ENCODE data around the gene CRABP1.

The CRABP1 gene

GRCh38 chr15:78394981-78395616 is 54.9 kb downstream of the CRABP1 start:
- no CpG with 5 or more reads among the region's 13 CpGs for WGBS (ENCODE audit: extremely low coverage, insufficient coverage, insufficient read length)
- Histone ChIP-seq H3K23ac (ENCODE audit: low read length) (no peak overlapping the region), H4K91ac (ENCODE audit: low read depth, low read length) (no peak overlapping the region), H4K12ac (ENCODE audit: low read depth, low read length) (no peak overlapping the region), H3K14ac (ENCODE audit: low read length) (no peak overlapping the region), H3K27me3 (ENCODE audit: insufficient read depth, low read length) (no peaks in the 10 kb centered on the region), H3K4ac (ENCODE audit: low read depth, low read length) (no peak overlapping the region), H3K79me1 (ENCODE audit: low read length) (no peaks in the 10 kb centered on the region), H2BK5ac (ENCODE audit: low read depth, low read length, poor library complexity) (no peak overlapping the region), H2AK5ac (ENCODE audit: low read length) (no peak overlapping the region), H2AFZ (ENCODE audit: insufficient read depth, low read length, poor library complexity) (no peak overlapping the region), H2BK12ac (ENCODE audit: low read length) (no peak overlapping the region), H3K4me2 (ENCODE audit: low read length) (no peak overlapping the region), H3K9ac (ENCODE audit: low read length) (no peak overlapping the region), H3K9me3 (ENCODE audit: insufficient read depth, low read depth, low read length) (peaks cover 2% of the 10 kb centered on the region), H4K8ac (ENCODE audit: low read depth, low read length) (no peak overlapping the region), H3K27ac (ENCODE audit: low read depth, low read length) (no peak overlapping the region), H3K36me3 (ENCODE audit: control insufficient read depth in 1 of 2, insufficient read depth in 2 of 2, low read length in 2 of 2) (no peaks in the 10 kb centered on the region), H3K79me2 (ENCODE audit: control insufficient read depth, insufficient read depth, low read length, poor library complexity) (no peaks in the 10 kb centered on the region), H2BK120ac (ENCODE audit: insufficient read depth, low read length, poor library complexity) (no peak overlapping the region), H3K4me3 (ENCODE audit: low read depth, low read length) (no peak overlapping the region), H3K4me1 (ENCODE audit: control insufficient read depth in 1 of 2, insufficient read depth in 2 of 2, low read length in 2 of 2) (no peaks in the 10 kb centered on the region), H3K18ac (ENCODE audit: low read length) (no peak overlapping the region)
- no peak for DNase-seq

- no peaks in the 10 kb centered on the region for H3K79me2 ChIP-seq (ENCODE audit: control insufficient read depth, insufficient read depth, low read length, poor library complexity)
- H2AK5ac ChIP-seq (ENCODE audit: low read length), result no peak overlapping the region
- H3K9me3 ChIP-seq (ENCODE audit: insufficient read depth, low read depth, low read length), result no peaks in the 10 kb centered on the region
Observed at GRCh38 chr15:78396186-78396814, 56.1 kb downstream of the CRABP1 start.

GRCh38 chr15:78396976-78397375 is 56.8 kb downstream of the CRABP1 start:
- no peaks in the 10 kb centered on the region for H3K36me3 ChIP-seq (ENCODE audit: control insufficient read depth in 1 of 2, insufficient read depth in 2 of 2, low read length in 2 of 2)
- no peak overlapping the region for H2BK120ac ChIP-seq (ENCODE audit: insufficient read depth, low read length, poor library complexity)
- H2BK12ac ChIP-seq (ENCODE audit: low read length), result no peak overlapping the region
- no peak overlapping the region for H3K14ac ChIP-seq (ENCODE audit: low read length)
- H3K27ac ChIP-seq (ENCODE audit: low read depth, low read length), result no peak overlapping the region
- H3K23ac ChIP-seq (ENCODE audit: low read length), result no peak overlapping the region
- no peak overlapping the region for H4K12ac ChIP-seq (ENCODE audit: low read depth, low read length)
- H3K4me1 ChIP-seq (ENCODE audit: control insufficient read depth in 1 of 2, insufficient read depth in 2 of 2, low read length in 2 of 2), result no peaks in the 10 kb centered on the region
- H3K4me2 ChIP-seq (ENCODE audit: low read length), result no peak overlapping the region
- H3K4me3 ChIP-seq (ENCODE audit: low read depth, low read length), result no peak overlapping the region
- no CpG with 5 or more reads among the region's 9 CpGs for WGBS (ENCODE audit: extremely low coverage, insufficient coverage, insufficient read length)
- no peak overlapping the region for H2AK5ac ChIP-seq (ENCODE audit: low read length)
- H4K91ac ChIP-seq (ENCODE audit: low read depth, low read length), result no peak overlapping the region
- no peak overlapping the region for H3K18ac ChIP-seq (ENCODE audit: low read length)
- H3K79me2 ChIP-seq (ENCODE audit: control insufficient read depth, insufficient read depth, low read length, poor library complexity), result no peaks in the 10 kb centered on the region
- no peaks in the 10 kb centered on the region for H3K27me3 ChIP-seq (ENCODE audit: insufficient read depth, low read length)
- H3K9me3 ChIP-seq (ENCODE audit: insufficient read depth, low read depth, low read length), result no peaks in the 10 kb centered on the region
- no peaks in the 10 kb centered on the region for H3K79me1 ChIP-seq (ENCODE audit: low read length)
- H3K9ac ChIP-seq (ENCODE audit: low read length), result no peak overlapping the region
- peak in 1 of 2 donors; percentile 23 for DNase-seq
- no peak overlapping the region for H4K8ac ChIP-seq (ENCODE audit: low read depth, low read length)
- H2AFZ ChIP-seq (ENCODE audit: insufficient read depth, low read length, poor library complexity), result no peak overlapping the region
- H2BK5ac ChIP-seq (ENCODE audit: low read depth, low read length, poor library complexity), result no peak overlapping the region
- no peak overlapping the region for H3K4ac ChIP-seq (ENCODE audit: low read depth, low read length)

More at GRCh38 chr15:78396186-78396814, 56.1 kb downstream of the CRABP1 start:
- H4K12ac ChIP-seq (ENCODE audit: low read depth, low read length), result no peak overlapping the region
- no peaks in the 10 kb centered on the region for H3K79me1 ChIP-seq (ENCODE audit: low read length)
- no peak overlapping the region for H3K14ac ChIP-seq (ENCODE audit: low read length)
- no peak overlapping the region for H3K18ac ChIP-seq (ENCODE audit: low read length)
- WGBS (ENCODE audit: extremely low coverage, insufficient coverage, insufficient read length), result no CpG with 5 or more reads among the region's 9 CpGs
- H3K4me1 ChIP-seq (ENCODE audit: control insufficient read depth in 1 of 2, insufficient read depth in 2 of 2, low read length in 2 of 2), result no peaks in the 10 kb centered on the region
- H3K4ac ChIP-seq (ENCODE audit: low read depth, low read length), result no peak overlapping the region
- H2BK12ac ChIP-seq (ENCODE audit: low read length), result no peak overlapping the region
- no peak for DNase-seq
- no peak overlapping the region for H3K9ac ChIP-seq (ENCODE audit: low read length)
- H3K23ac ChIP-seq (ENCODE audit: low read length), result no peak overlapping the region
- no peaks in the 10 kb centered on the region for H3K36me3 ChIP-seq (ENCODE audit: control insufficient read depth in 1 of 2, insufficient read depth in 2 of 2, low read length in 2 of 2)
- no peak overlapping the region for H2AFZ ChIP-seq (ENCODE audit: insufficient read depth, low read length, poor library complexity)
- H4K91ac ChIP-seq (ENCODE audit: low read depth, low read length), result no peak overlapping the region
- H4K8ac ChIP-seq (ENCODE audit: low read depth, low read length), result no peak overlapping the region
- no peak overlapping the region for H3K4me2 ChIP-seq (ENCODE audit: low read length)
- no peak overlapping the region for H3K27ac ChIP-seq (ENCODE audit: low read depth, low read length)
- H3K27me3 ChIP-seq (ENCODE audit: insufficient read depth, low read length), result no peaks in the 10 kb centered on the region
- H3K4me3 ChIP-seq (ENCODE audit: low read depth, low read length), result no peak overlapping the region
- no peak overlapping the region for H2BK5ac ChIP-seq (ENCODE audit: low read depth, low read length, poor library complexity)
- no peak overlapping the region for H2BK120ac ChIP-seq (ENCODE audit: insufficient read depth, low read length, poor library complexity)

- Histone ChIP-seq H3K79me1 (ENCODE audit: low read length) (no peaks in the 10 kb centered on the region), H4K91ac (ENCODE audit: low read depth, low read length) (no peak overlapping the region), H3K4me2 (ENCODE audit: low read length) (no peak overlapping the region), H3K9me3 (ENCODE audit: insufficient read depth, low read depth, low read length) (no peaks in the 10 kb centered on the region), H3K27me3 (ENCODE audit: insufficient read depth, low read length) (no peaks in the 10 kb centered on the region), H3K4ac (ENCODE audit: low read depth, low read length) (no peak overlapping the region), H3K79me2 (ENCODE audit: control insufficient read depth, insufficient read depth, low read length, poor library complexity) (no peaks in the 10 kb centered on the region), H2AFZ (ENCODE audit: insufficient read depth, low read length, poor library complexity) (no peak overlapping the region), H2BK5ac (ENCODE audit: low read depth, low read length, poor library complexity) (no peak overlapping the region), H2BK12ac (ENCODE audit: low read length) (no peak overlapping the region), H3K27ac (ENCODE audit: low read depth, low read length) (no peak overlapping the region), H3K4me1 (ENCODE audit: control insufficient read depth in 1 of 2, insufficient read depth in 2 of 2, low read length in 2 of 2) (no peaks in the 10 kb centered on the region), H4K12ac (ENCODE audit: low read depth, low read length) (no peak overlapping the region), H3K18ac (ENCODE audit: low read length) (no peak overlapping the region), H3K36me3 (ENCODE audit: control insufficient read depth in 1 of 2, insufficient read depth in 2 of 2, low read length in 2 of 2) (no peaks in the 10 kb centered on the region), H4K8ac (ENCODE audit: low read depth, low read length) (no peak overlapping the region), H3K14ac (ENCODE audit: low read length) (no peak overlapping the region), H2BK120ac (ENCODE audit: insufficient read depth, low read length, poor library complexity) (no peak overlapping the region), H3K4me3 (ENCODE audit: low read depth, low read length) (no peak overlapping the region), H3K9ac (ENCODE audit: low read length) (no peak overlapping the region), H2AK5ac (ENCODE audit: low read length) (no peak overlapping the region), H3K23ac (ENCODE audit: low read length) (no peak overlapping the region)
- DNase-seq, result no peak
- no CpG with 5 or more reads among the region's 2 CpGs for WGBS (ENCODE audit: extremely low coverage, insufficient coverage, insufficient read length)
Observed at GRCh38 chr15:78397382-78397781, 57.2 kb downstream of the CRABP1 start.
